ENCODE measurements around the gene POLK.
"Not testable (repeated sequence)": the region's sequence is repeated elsewhere in the genome, so short reads cannot be mapped to it uniquely, and the experiment has no call there.

POLK gene

DNA sequence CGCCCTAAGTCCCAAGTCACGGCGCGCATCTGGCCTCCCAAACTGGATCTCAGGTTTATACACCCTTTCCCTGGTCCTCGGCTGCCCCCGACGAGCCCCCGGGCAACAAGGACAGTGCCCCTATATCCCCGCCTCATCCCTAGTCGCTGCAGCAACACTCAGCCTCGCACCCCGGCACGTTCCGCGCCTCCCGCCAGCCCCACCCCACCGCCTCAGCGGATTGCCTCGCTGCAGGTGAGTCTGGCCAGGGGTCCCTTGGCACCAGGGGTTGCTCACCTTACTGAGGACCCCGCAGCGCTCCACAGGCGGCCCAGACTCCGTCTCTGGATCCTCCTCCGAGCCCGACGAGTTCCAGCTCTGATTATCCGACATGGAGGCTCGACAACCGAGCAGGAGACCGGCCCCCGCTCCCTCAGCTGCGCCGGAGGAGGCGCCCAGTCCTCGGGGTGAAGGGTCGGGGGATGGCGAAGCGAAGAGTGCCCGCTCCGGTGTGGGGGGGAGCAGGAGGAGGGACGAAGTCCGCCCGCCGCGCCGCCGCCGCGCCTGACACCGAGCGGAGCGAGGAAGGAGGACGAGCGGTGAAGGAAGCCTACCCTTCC, 756 bp upstream of the POLK start:
- peak; percentile 26 for DNase-seq

DNA sequence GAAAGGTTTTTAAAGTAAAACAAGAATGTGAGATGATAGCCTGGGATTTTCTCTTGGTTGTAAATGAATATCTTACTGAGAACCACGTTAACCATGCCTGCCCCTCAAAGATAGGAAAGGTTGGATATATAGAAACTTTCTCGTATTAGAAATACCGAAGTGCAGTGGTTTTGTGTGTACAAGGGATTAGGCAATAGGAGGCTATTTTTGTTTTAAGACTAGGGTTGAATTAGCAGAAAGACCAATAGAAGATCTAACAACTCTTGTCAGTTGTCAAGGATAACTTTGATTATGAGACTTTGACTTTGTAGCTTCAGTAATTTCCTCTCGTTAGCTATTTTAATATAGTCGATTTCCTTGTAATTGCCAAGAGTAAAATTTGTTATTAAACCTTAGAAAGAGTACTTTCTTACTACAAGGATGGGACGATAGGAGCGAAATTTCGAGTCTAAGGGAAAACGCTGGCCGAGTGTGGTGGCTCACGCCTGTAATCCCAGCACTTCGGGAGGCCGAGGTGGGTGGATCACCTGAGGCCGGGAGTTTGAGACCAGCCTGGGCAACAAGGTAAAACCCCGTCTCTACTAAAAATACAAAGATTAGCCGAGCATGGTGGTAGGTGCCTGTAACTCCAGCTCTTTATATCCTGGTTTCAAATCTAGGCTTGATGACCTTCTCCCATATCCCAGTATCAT, 838 bp downstream of the POLK start:
- DNase-seq, result no peak

DNA sequence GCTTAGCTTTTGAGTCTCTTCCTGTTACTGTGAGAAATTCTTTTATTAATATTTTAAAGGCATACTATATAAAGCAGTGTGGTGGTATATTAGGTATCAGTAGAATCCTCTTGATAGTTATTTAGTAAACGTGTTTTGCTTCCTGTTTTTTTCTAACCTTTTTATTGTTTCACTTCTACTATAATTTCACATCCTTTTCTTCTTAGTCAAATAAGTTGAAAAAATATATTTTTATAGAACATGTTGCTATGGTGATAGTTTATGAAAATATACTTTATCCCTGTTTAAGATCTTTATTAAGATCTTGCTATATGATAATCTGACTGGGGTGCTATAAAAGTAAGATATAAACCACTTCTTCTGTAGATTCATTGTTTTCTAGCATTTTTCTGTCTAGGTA, 2.1 kb downstream of the POLK start:
- no peak for DNase-seq

DNA sequence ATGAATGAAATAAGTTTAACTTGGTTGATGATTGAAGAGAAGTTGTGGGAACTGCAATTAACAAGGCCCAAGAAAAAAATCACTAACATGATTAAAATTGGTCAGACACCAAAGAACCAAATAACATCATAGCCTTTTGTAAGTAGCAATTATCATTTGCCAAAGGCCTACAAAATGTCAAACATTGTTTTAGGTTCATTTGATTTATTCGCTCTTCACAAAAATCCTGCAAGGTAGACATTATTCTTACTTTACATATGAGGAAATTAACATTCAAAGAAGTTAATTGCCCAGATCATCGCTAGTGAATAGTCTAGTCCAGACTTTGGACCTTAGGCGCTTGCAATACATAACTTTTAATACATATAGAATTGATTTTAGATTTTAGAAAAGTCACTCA, 2.6 kb downstream of the POLK start:
- no peak for DNase-seq

DNA sequence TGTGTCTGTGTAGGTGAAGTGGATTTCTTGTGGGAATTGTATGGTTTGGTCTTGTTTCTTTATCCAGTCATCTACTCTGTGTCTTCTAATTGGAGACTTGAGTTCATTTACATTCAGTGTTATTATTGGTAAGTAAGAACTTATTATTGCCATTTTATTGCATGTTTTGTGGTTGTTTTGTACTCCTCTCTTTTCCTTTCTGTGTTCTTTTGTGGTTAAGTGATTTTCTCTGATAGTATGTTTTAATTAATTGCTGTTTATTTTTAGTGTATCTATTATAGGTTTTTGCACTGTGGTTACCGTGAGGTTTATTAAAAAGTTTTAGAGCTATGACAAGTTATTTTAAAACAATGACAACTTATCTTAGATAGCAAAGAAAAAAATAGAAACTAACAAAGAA, 8.1 kb downstream of the POLK start:
- no peak for DNase-seq

DNA sequence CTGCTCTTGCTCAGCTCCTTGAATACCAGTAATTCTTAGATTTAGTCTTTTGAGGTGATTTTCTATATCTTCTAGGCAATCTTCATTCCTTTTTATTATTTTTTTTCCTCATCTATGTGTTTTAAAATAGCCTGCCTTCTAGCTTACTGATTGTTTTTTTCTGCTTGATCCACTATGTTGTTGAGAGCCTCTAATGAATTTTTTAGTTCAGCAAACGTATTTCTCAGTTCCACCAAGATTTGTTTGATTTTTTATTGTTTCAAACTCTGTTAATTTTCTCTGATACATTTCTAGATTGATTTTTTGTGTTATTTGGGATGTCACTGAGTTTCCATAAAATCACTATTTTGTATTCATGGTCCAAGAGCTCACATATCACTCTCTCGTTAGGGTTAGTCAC, 9.5 kb downstream of the POLK start:
- no peak for DNase-seq

DNA sequence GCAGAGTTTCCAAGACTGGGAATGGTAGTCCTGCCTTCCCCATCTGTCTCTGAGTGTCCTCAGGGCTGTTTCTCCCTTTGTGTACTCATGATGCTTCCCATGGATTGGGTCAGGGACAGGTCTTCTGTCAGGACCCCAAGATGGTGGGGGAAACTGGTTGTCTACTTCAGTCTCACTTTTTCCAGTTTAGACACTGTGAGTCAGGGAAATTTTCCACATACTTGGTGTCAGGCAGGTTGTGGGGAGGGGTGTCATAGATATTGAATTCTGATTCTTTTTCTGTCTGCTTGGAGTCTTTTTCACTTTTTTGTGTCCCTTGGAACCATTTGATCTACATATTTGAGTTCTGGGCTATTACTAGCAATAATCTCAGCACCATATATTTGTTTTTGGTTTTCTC, 10.3 kb downstream of the POLK start:
- no peak for DNase-seq

DNA sequence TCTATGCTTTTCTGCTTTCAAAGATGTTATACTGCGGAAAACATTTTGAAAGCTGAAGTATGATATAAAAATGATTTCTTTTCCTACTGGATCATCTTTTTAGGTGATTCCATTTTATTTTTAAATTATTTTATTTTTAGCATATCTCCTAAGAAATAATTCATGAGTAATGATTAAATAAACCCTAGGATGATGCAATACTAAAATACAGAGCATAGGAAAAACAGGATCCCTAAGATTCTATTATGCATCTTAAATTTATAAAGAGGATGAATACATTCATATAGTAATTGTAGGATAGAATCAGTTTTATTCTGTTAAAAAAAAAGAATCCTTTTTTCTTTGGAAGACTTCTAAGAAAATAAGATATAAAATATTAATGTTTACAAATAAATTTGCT, 10.9 kb downstream of the POLK start:
- DNase-seq, result no peak

DNA sequence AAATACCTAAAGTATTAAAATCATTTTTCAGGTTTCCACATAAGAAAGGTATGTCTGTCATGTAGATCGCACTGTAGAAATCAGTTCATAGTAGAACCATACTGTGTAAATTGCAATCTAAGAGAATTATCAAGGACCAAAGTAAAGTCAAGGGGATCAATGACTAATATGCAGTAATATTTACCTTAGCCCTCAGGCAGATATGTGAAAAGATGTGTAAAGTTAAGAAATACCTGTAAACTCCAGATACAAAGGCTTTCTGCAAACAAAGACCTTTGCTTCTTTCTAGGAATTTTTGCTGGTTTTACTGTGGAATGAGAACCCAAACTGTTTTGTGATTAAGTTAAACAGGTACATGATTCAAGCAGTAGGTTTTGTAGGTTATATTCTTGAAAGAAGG, 11.6 kb downstream of the POLK start:
- no peak for DNase-seq

DNA sequence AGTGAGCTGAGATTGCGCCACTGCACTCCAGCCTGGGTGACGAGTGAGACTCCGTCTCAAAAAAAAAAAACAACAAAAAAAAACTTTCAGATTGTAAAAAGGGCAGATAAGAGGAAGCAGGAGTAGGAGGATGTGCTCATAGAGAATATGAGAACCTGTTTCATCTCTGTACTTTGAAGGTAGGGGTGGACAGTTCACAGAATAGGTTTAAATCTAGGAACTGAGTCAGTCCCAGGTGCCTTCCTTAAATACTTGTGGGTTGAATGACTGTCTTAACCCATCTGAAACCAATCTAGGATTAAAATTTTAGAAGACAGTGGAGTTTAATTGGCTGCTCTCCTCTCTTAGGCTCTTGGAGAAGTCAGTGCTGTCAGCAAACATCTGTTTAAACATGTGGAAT, 12.4 kb downstream of the POLK start:
- DNase-seq, result no peak

DNA sequence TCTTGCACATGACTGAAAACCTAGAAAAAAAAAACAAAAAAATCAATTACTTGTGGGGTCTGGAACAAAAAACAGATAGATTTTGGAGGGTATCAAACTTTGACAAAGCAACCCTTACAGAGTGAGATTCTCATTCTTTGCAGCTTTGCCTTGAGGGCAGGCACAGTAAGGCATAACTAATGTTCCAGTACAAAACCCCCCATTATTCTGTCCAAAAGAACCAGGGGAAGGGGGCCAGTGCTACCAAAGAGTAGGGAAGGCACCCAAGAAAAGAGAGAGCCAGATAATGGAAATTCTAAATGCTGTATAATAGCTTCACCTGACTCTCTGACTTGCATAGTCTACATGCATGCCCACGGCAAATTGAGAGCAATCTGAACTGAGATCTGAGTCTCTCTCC, 12.9 kb downstream of the POLK start:
- DNase-seq, result no peak

DNA sequence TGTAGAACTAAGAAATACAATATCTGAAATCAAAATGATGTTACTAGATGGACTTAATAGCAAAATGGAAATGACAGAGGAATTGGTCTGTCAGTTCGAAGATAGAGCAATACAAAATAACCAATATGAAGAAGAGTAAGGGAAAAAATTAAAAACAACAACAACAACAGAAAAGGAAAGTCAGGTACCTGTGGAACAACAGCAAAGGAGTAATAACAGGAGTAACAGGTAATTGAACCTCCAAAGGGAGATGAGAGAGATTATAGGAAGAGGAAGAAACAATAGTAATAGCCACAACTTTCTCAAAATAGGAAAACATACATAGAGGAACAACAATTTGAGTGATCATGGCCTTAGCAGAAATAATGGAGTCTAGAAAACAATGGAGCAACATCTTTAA, 13.7 kb downstream of the POLK start:
- DNase-seq, result no peak

DNA sequence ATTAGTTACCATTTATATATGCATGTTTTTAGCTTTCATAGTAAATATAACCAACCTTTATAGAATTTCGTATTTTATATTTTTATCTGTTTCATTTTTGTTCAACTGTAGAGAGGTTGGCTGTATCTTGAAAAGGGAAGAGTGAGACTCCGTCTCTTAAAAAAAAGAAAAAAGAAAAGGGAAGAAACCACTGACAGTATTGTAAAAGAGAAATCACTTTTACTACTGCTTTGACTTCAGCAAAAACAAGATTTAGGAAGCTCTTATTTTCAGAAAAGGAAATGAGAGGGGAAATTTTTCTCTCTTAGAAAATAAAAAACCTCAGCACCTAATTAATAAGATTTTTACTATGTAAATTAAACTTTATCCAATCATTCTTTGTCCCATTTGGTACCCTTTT, 14.4 kb downstream of the POLK start:
- no peak for DNase-seq

DNA sequence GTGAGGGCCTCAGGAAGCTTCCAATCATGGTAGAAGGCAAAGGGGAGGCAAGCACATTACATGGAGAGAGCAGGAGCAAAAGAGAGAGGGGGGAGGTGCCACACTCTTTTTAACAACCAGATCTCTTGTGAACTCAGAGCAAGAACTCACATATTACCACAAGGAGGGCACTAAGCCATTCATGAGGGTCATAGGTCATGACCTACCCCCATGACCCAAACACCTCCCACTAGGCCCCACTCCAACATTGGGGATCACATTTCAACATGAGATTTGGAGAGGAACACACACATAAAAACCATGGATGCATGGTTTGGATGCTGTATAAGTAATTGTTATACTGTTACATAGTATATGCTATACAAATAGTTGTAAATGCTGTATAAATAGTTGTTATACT, 17.5 kb downstream of the POLK start:
- no peak for DNase-seq

DNA sequence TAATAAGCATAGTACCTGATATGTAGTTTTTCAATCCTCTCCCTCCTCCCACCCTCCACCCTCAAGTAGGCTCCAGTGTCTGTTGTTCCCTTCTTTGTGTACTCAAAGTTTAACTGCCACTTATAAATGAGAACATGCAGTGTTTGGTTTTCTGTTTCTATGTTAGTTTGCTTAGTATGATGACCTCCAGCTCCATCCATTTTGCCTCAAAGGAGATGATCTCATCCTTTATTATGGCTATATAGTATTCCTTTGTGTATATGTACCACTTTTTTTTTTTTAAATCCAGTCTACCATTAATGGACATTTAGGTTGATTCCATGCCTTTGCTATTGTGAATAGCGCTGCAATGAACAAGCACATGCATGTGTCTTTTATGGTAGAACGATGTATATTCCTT, 20.5 kb downstream of the POLK start:
- no peak for DNase-seq

DNA sequence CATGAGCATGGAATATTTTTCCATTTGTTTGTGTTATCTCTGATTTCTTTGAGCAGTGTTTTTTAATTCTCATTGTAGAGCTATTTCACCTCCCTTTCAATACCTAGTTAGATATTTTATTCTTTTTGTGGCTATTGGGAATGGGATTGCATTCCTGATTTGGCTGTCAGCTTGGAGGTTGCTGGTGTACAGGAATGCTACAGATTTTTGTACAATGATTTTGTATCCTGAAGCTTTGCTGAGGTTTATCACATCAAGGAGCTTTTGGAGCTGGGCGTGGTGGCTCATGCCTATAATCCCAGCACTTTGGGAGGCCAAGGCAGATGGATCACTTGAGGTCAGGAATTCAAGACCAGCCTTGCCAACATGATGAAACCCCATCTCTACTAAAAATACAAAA, 22.0 kb downstream of the POLK start:
- DNase-seq, result not testable (repeated sequence)

DNA sequence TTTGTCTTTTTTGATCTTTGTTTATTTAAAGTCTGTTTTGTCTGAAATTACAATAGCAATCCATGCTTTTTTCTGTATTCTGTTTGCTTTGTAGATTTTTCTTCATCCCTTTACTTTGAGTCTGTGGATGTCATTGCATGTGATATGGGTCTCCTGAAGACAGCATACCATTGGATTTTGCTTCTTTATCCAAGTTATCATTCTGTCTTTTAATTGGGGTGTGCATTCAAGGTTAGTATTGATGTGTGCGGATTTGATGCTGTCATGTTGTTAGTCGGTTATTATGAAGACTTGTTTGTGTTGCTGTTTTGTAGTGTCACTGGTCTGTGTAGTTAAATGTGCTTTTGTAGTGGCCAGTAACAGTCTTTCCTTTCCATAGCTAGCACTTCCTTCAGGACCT, 23.0 kb downstream of the POLK start:
- no peak for DNase-seq

DNA sequence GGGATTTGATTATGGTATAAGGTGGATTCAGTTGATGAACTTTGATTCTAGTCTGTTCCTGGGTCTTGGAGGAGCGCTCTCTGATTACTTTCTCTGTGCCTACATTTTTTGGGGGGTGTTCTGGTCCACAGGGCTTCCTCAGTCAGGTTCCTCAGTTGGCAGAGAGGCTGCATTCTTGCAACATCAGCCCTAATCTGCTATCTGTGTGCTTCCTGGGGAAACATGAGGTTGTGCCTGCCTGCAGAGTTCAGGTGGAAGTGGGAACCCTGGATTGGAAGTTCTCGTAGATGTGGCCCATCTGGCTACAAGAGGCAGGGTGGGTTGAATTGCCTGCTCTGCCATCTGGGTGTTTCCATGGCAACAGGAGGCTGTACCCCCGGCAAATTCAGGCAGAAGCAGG, 24.5 kb downstream of the POLK start:
- no peak for DNase-seq

DNA sequence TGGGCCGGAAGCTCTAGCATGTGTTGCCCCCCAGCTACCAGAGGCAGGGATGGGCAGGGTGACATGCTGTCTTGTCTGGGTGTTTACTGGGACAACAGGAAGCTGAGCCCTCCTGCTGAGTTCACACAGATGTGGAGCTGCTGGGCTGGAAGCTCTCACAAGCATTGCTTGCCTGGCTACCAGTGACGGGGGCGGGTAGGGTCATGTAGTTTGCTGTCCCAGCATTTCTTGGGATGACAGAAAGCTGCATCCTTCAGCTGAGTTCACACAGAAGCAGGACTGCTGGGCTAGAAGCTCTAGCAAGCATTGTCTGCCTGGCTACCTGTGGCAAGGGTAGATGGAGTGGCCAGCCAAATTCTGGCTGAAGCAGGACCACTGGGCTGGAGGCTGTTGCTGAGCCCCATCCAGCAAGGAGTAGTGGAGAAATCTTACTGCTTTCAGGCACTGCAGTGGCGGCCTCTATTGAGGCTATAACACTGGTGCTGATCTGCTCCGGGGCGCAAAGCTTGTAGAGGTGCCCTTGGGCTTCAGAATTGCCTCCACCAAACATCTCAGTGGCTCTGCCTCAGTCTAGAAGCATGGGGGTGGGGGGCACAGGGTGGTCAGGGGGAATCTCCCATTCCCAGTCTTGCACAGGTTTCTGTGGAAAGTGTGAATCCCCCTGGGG, 25.1 kb downstream of the POLK start:
- DNase-seq, result no peak

DNA sequence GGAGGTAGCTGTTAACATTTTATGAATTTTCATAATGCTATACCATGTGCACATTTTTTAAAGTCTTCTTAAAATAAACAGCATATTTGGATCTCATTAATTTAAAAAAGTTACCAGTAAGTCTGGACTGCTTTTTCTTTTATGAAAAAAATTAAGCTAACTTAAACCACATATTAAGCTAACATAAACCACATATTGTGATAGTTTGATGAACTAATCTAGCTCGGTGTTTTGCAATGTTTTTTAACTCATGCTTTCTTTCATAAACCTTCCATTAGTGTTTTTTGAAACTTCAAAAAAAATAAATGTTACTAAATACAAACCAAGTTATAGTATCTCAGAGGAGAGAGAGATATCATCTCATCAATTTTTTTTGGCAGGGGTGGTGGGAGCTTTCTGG, 26.5 kb downstream of the POLK start:
- DNase-seq, result no peak

DNA sequence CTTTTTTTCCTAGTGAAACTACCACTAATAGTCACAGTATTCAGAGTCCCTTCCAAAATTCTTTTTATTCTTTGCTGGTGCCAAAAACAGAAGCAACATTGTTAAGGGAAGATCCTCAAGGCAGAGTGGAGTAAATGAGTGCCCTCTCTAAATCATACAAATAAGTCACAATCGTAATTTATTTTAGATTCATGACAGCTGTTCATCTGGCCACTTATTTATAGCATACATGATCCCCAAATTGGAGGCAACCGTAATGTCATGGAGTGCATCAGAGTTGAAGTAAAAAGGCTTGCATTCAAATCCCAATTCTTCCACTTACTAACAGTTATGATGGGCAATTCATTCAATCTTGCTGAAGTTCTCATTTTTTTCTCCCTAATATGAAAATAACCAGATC, 33.4 kb downstream of the POLK start:
- DNase-seq, result no peak

DNA sequence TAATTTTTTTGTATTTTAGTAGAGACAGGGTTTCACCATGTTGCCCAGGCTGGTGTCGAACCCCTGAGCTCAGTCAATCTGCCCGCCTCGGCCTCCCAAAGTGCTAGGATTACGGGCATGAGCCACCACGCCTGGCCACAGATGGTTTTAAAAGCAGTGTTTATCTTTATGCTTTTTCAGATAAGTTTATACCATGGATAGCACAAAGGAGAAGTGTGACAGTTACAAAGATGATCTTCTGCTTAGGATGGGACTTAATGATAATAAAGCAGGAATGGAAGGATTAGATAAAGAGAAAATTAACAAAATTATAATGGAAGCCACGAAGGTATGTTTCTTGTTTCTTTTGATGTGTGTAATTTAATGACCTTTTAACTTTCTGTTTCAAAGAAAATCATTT, 35.1 kb downstream of the POLK start:
- no peak for DNase-seq

DNA sequence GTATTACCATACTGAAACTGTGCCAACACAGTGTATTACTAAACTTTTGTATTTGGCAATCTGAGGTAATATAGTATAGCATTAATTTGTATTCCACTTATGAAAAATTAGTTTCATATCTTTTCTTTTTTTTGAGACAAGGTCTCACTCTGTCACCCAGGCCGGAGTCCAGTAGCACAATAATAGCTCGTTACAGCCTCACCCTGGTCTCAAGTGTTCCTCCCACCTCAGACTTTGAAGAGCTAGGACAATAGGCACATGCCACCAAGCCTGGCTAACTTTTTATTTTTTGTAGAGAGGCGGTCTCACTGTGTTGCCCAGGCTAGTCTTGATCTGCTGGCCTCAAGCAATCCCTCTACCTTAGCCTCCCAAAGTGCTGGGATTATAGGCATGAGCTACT, 36.1 kb downstream of the POLK start:
- DNase-seq, result no peak

DNA sequence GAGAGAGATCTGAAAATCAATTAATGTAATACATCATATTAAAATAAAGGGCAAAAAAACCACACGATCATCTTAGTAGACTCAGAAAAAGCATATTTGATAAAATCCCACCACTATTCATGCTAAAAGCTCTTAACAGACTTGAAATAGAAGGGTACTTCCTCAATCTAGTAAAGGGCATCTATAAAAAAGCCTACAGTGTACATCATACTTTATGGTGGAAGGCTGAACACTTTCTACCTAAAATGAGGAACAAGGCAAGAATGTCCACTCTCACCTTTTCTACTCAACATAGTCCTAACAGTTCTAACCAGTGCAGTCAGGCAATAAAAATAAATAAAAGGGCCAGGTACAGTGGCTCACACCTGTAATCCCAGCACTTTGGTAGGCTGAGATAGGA, 38.9 kb downstream of the POLK start:
- DNase-seq, result no peak

DNA sequence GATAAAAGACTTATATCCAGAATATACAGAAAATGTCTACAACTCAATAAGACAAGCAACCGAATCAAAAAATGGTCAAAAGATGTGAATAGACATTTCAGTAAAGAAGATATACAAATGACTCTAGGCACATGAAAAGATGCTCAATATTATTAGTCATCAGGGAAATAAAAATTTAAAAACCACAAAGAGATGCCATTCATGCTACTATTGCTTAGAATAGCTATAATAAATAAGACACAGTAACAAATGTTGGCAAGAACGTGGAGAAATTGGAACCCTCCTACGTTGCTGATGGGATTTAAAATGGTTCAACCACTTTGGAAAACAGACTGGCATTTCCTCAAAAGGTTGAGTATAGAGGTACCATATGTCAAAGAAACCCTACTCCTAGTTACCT, 39.8 kb downstream of the POLK start:
- DNase-seq, result no peak

All from midbrain (tissue), 1 donor.